ENCODE data around the gene DUSP14.
A peak's percentile ranks its signal among the peaks of the same experiment; 100 is the strongest.
"Not testable (repeated sequence)": the region's sequence is repeated elsewhere in the genome, so short reads cannot be mapped to it uniquely, and the experiment has no call there.

Gene DUSP14

GRCh38 chr17:37483311-37484039 lies 6.2 kb upstream of the DUSP14 start:
- DNase-seq (ENCODE audit: low read depth, low spot score) = no peak

GRCh38 chr17:37485938-37486570 lies 3.6 kb upstream of the DUSP14 start:
- DNase-seq (ENCODE audit: low read depth, low spot score) = no peak

GRCh38 chr17:37488009-37488604 lies 1.6 kb upstream of the DUSP14 start:
- DNase-seq (ENCODE audit: low read depth, low spot score) = peak; percentile 53

GRCh38 chr17:37488607-37489196 lies 989 bp upstream of the DUSP14 start:
- DNase-seq (ENCODE audit: low read depth, low spot score) = peak; percentile 88

GRCh38 chr17:37490022-37490587 lies 414 bp downstream of the DUSP14 start:
- peak; percentile 73 for DNase-seq (ENCODE audit: low read depth, low spot score)

GRCh38 chr17:37490638-37491614 lies 1.2 kb downstream of the DUSP14 start:
- DNase-seq (ENCODE audit: low read depth, low spot score) = peak; percentile 79

- DNase-seq (ENCODE audit: low read depth, low spot score) = no peak
Measured at GRCh38 chr17:37492167-37492566, 2.5 kb downstream of the DUSP14 start.

- DNase-seq (ENCODE audit: low read depth, low spot score) = no peak
Measured at GRCh38 chr17:37493249-37494027, 3.7 kb downstream of the DUSP14 start.

GRCh38 chr17:37494401-37494831 lies 4.7 kb downstream of the DUSP14 start:
- DNase-seq (ENCODE audit: low read depth, low spot score) = peak; percentile 37

GRCh38 chr17:37494971-37495370 lies 5.3 kb downstream of the DUSP14 start:
- DNase-seq (ENCODE audit: low read depth, low spot score) = peak; percentile 65

- DNase-seq (ENCODE audit: low read depth, low spot score) = no peak
Measured at GRCh38 chr17:37500378-37500777, 10.7 kb downstream of the DUSP14 start.

- no peak for DNase-seq (ENCODE audit: low read depth, low spot score)
Measured at GRCh38 chr17:37502009-37502936, 12.6 kb downstream of the DUSP14 start.

- no peak for DNase-seq (ENCODE audit: low read depth, low spot score)
Measured at GRCh38 chr17:37503148-37503547, 13.5 kb downstream of the DUSP14 start.

GRCh38 chr17:37505333-37505732 lies 15.6 kb downstream of the DUSP14 start:
- no peak for DNase-seq (ENCODE audit: low read depth, low spot score)

GRCh38 chr17:37506678-37507077 lies 17.0 kb downstream of the DUSP14 start:
- peak; percentile 80 for DNase-seq (ENCODE audit: low read depth, low spot score)

GRCh38 chr17:37507111-37507510 lies 17.4 kb downstream of the DUSP14 start:
- peak; percentile 36 for DNase-seq (ENCODE audit: low read depth, low spot score)

- DNase-seq (ENCODE audit: low read depth, low spot score) = no peak
Measured at GRCh38 chr17:37510056-37510455, 20.4 kb downstream of the DUSP14 start.

- DNase-seq (ENCODE audit: low read depth, low spot score) = not testable (repeated sequence)
Measured at GRCh38 chr17:37511642-37512041, 22.0 kb downstream of the DUSP14 start.

Data from ELF-1 (cell line).